HepG2 (cell line): ENCODE results near the gene SGPL1. TPM values are rescaled to one million over a fixed set of nuclear protein-coding genes. Genes with fewer than 3 reads are reported as not detected.

Source experiments
- ATAC-seq: fragments of 200-7000 bp; cut with Tn5 transposase; 3 replicates; pipeline ENCODE4 v1.9.1; 2020; ENCODE audit warnings: mild to moderate bottlenecking, moderate library complexity
- BruUV-seq: library from RNA; stranded (reverse); fragments of 400-500 nt; replicated peaks from 2 replicates; lab custom pipeline; 2021; lab: Mats Ljungman, UMichigan
- CTCF ChIA-PET: fragments of 300-600 bp; formaldehyde crosslinking; extraction: SDS; loops from one replicate; lab custom pipeline; 2021; ENCODE audit warnings: low total read pairs, inconsistent platforms, low intra/inter-chr PET ratio; lab: Yijun Ruan, JAX
- POLR2A ChIA-PET: fragments of 350-600 bp; sonication (Branson Sonifier 250); formaldehyde crosslinking; loops from one replicate; lab custom pipeline; 2020; ENCODE audit warnings: antibody characterized with exemption, inconsistent platforms; lab: Yijun Ruan, JAX
- DNase-seq: peaks from one replicate; pipeline ENCODE4 v3.0.0-alpha.2; 2015; ENCODE audit warnings: low spot score
- FAIRE-seq: peaks from 3 replicates; lab custom pipeline; 2011; peaks lifted over from hg19 to GRCh38; lab: Jason Lieb, UNC
- H2AFZ ChIP-seq: one replicate; pipeline ENCODE4 v1.6.1; 2011; ENCODE audit warnings: low read length, inconsistent platforms
- H3K27ac ChIP-seq: fragments of 300-600 bp; 3 replicates; pipeline ENCODE4 v1.8.0; 2011; ENCODE audit warnings: mixed run types, mild to moderate bottlenecking, mixed read lengths, low read length, inconsistent platforms; ENCODE audit not compliant: insufficient read depth; ENCODE audit errors: extremely low read length
- H3K27me3 ChIP-seq, 2 experiments: fragments of 200-600 bp in 1 of 2; 2 replicates in 1 of 2; 3 replicates in 1 of 2; pipeline versions ENCODE4 v1.6.0 to v1.8.0; 2011; ENCODE audit warnings: low read length in 2 of 2, mild to moderate bottlenecking in 2 of 2, moderate library complexity in 2 of 2, inconsistent platforms in 1 of 2; ENCODE audit not compliant: insufficient read depth in 2 of 2, control insufficient read depth in 1 of 2
- H3K36me3 ChIP-seq, 2 experiments: fragments of 200-600 bp in 1 of 2; replicated peaks in 1 of 2; 2 replicates in 1 of 2; 3 replicates in 1 of 2; pipeline versions ENCODE4 v1.5.1 to v1.8.0; 2011; ENCODE audit warnings: low read length in 2 of 2, inconsistent platforms in 1 of 2; ENCODE audit not compliant: insufficient read depth in 2 of 2, control insufficient read depth in 1 of 2
- H3K4me1 ChIP-seq: 2 replicates; pipeline ENCODE4 v1.5.1; 2012; ENCODE audit warnings: low read length, inconsistent platforms; ENCODE audit not compliant: insufficient read depth
- H3K4me2 ChIP-seq: 2 replicates; pipeline ENCODE4 v1.6.0; 2011; ENCODE audit warnings: low read depth, low read length, inconsistent platforms
- H3K4me3 ChIP-seq, 3 experiments: fragments of 200-600 bp in 1 of 3; sonication (generic), shearing (Covaris generic) in 1 of 3; replicated peaks in 1 of 3; 2 replicates each; pipeline ENCODE4 v1.5.1; 2011 to 2016; ENCODE audit warnings: low read length in 3 of 3, inconsistent platforms in 2 of 3, low read depth in 2 of 3, mild to moderate bottlenecking in 2 of 3, control low read depth in 1 of 3, mixed read lengths in 1 of 3; ENCODE audit not compliant: insufficient read depth in 1 of 3
- H3K79me2 ChIP-seq: one replicate; pipeline ENCODE4 v1.6.1; 2011; ENCODE audit warnings: low read length, inconsistent platforms; ENCODE audit not compliant: insufficient read depth
- H3K9ac ChIP-seq: 2 replicates; pipeline ENCODE4 v1.6.0; 2011; ENCODE audit warnings: mild to moderate bottlenecking, low read depth, low read length, inconsistent platforms; ENCODE audit not compliant: insufficient read depth
- H3K9me3 ChIP-seq: 2 replicates; pipeline ENCODE4 v1.5.1; 2012; ENCODE audit warnings: mild to moderate bottlenecking, low read length
- H4K20me1 ChIP-seq: 2 replicates; pipeline ENCODE4 v1.6.0; 2011; ENCODE audit warnings: inconsistent platforms, mild to moderate bottlenecking, low read length, moderate library complexity; ENCODE audit not compliant: insufficient read depth
- ATF2 ChIP-seq: sonication (generic); formaldehyde crosslinking; IDR thresholded peaks from 2 replicates; pipeline ENCODE4 v1.4.0; 2020; ENCODE audit warnings: missing genetic modification reagents
- BCL6 ChIP-seq: IDR thresholded peaks from 2 replicates; pipeline ENCODE4 v1.6.1; 2016; ENCODE audit warnings: missing genetic modification reagents, missing compliant biosample characterization
- ELF3 ChIP-seq: IDR thresholded peaks from 2 replicates; pipeline ENCODE4 v1.6.1; 2016; ENCODE audit warnings: missing genetic modification reagents, missing compliant biosample characterization
- GATAD2A ChIP-seq: IDR thresholded peaks from 2 replicates; pipeline ENCODE4 v1.6.1; 2016
- GLI4 ChIP-seq: sonication (generic); formaldehyde crosslinking; IDR thresholded peaks from 2 replicates; pipeline ENCODE4 v1.5.1; 2020; ENCODE audit warnings: missing genetic modification reagents, mild to moderate bottlenecking, moderate library complexity, borderline replicate concordance
- GMEB1 ChIP-seq: sonication (generic); formaldehyde crosslinking; IDR thresholded peaks from 2 replicates; pipeline ENCODE4 v1.5.1; 2020; ENCODE audit warnings: missing genetic modification reagents, mild to moderate bottlenecking, borderline replicate concordance
- HDAC1 ChIP-seq: sonication (generic); formaldehyde crosslinking; IDR thresholded peaks from 2 replicates; pipeline ENCODE4 v1.5.1; 2020; ENCODE audit warnings: mild to moderate bottlenecking, missing genetic modification reagents
- HDAC2 ChIP-seq: sonication (generic); formaldehyde crosslinking; IDR thresholded peaks from 2 replicates; pipeline ENCODE4 v1.4.0; 2020; ENCODE audit warnings: missing genetic modification reagents
- HNF4A ChIP-seq: sonication (generic); formaldehyde crosslinking; IDR thresholded peaks from 2 replicates; pipeline ENCODE4 v1.4.0; 2020; ENCODE audit warnings: missing genetic modification reagents
- HNF4G ChIP-seq, 2 experiments: sonication (generic) in 1 of 2; formaldehyde crosslinking in 1 of 2; IDR thresholded peaks; 2 replicates each; pipeline versions ENCODE4 v1.4.0 to v1.6.1; 2011 to 2020; ENCODE audit warnings: borderline replicate concordance in 2 of 2, low read depth in 2 of 2, mild to moderate bottlenecking in 2 of 2, low read length in 1 of 2, missing genetic modification reagents in 1 of 2, moderate library complexity in 1 of 2
- NCOA2 ChIP-seq: sonication (generic); formaldehyde crosslinking; IDR thresholded peaks from 2 replicates; pipeline ENCODE4 v1.8.0; 2022; ENCODE audit warnings: inconsistent platforms
- PPARG ChIP-seq: conservative IDR thresholded peaks from 2 replicates; pipeline ENCODE4 v1.6.1; 2016; ENCODE audit warnings: missing biosample characterization, missing genetic modification reagents
- SALL1 ChIP-seq: sonication (generic); formaldehyde crosslinking; IDR thresholded peaks from 2 replicates; pipeline ENCODE4 v1.8.0; 2022; ENCODE audit warnings: mild to moderate bottlenecking, missing genetic modification reagents
- SMYD3 ChIP-seq: sonication (generic); formaldehyde crosslinking; IDR thresholded peaks from 2 replicates; pipeline ENCODE4 v1.8.1; 2023; ENCODE audit warnings: mild to moderate bottlenecking, missing genetic modification reagents
- SNAPC5 ChIP-seq: sonication (generic); formaldehyde crosslinking; IDR thresholded peaks from 2 replicates; pipeline ENCODE4 v1.8.1; 2023; ENCODE audit warnings: mild to moderate bottlenecking, missing genetic modification reagents, borderline replicate concordance
- TEAD3 ChIP-seq: optimal IDR thresholded peaks from 2 replicates; pipeline ENCODE3; 2016; ENCODE audit warnings: borderline replicate concordance
- YY1 ChIP-seq: IDR thresholded peaks from 2 replicates; pipeline ENCODE4 v1.6.1; 2011; ENCODE audit warnings: low read length, low read depth, moderate library complexity, mild to moderate bottlenecking; ENCODE audit not compliant: insufficient read depth, insufficient replicate concordance
- ZFX ChIP-seq: sonication (generic); formaldehyde crosslinking; IDR thresholded peaks from 2 replicates; pipeline ENCODE4 v1.4.0; 2020; ENCODE audit warnings: mild to moderate bottlenecking, low read depth, missing genetic modification reagents, moderate library complexity
- ZIK1 ChIP-seq: sonication (generic); formaldehyde crosslinking; IDR thresholded peaks from 2 replicates; pipeline ENCODE4 v1.5.0; 2020; ENCODE audit warnings: mild to moderate bottlenecking, low read depth, missing genetic modification reagents, borderline replicate concordance
- WGBS: methylation state at CpG from one replicate; pipeline ENCODE4 v1.1.6; 2017; ENCODE audit warnings: low lambda C conversion rate; 5-methylcytosine and 5-hydroxymethylcytosine counted together
- in situ Hi-C: cut with HindIII; loops from 2 replicates; pipeline ENCODE4 v1.10.0; 2017; ENCODE audit warnings: low pct_unique_long_range_greater_than_20kb; ENCODE audit not compliant: extremely low pct_ligation_motif_present
- intact Hi-C: fragments of 100-400 bp; cut with micrococcal nuclease; formaldehyde crosslinking; loops from one replicate; pipeline ENCODE4 v1.10.0; 2022; ENCODE audit not compliant: unreplicated experiment
- polyA plus RNA-seq, 8 experiments: library from polyadenylated mRNA; depleted of rRNA in 3 of 8; stranded (reverse) in 7 of 8; unstranded in 1 of 8; fragments of >200 nt; fragmentation: Illumina TruSeq in 4 of 8; extraction: Trizol in 4 of 8; gene quantifications; 2 replicates each; pipeline versions ENCODE4 v1.2.1 to v1.2.3, GENCODE V29; 2011 to 2016; ENCODE audit warnings: low read depth in 4 of 8, missing spikeins in 1 of 8, mixed read lengths in 1 of 8; ENCODE audit not compliant: insufficient read depth in 1 of 8
- total RNA-seq, 5 experiments: library from RNA; depleted of rRNA; stranded (reverse); fragments of >200 nt; fragmentation: Illumina TruSeq; extraction: Trizol; gene quantifications; 2 replicates each; pipeline ENCODE4 v1.2.3, GENCODE V29; 2016; ENCODE audit warnings: low read depth in 1 of 5

SGPL1 gene
- total and polyA plus RNA-seq, 2 of the 13 experiments (the other 11 are each of a cell fraction or from before 2014, with no cell fraction given), result 17.6 to 25.0 TPM

- no peak for TF ChIP-seq ATF2 (CRISPR knock-in tag)
- no peak for TF ChIP-seq GMEB1
- TF ChIP-seq SNAPC5, result no peak
- TF ChIP-seq GLI4 (CRISPR knock-in tag), result no peak
- no peak for TF ChIP-seq SMYD3 (CRISPR knock-in tag)
These were observed 18.3 kb downstream of the SGPL1 start (continued) for GRCh38 chr10:70834021-70834420.

GRCh38 chr10:70834441-70835151, 18.8 kb downstream of the SGPL1 start:
- Histone ChIP-seq H3K9ac (no peak overlapping the region), H3K79me2 (peaks cover 20% of the 10 kb centered on the region), H3K9me3 (peaks cover 6% of the 10 kb centered on the region; the same call in 1 of the 2 replicates), H3K4me3 (no peak overlapping the region), H3K27me3 (no peaks in the 10 kb centered on the region), H4K20me1 (no peaks in the 10 kb centered on the region), H3K27ac (peak overlapping the region; percentile 23), H2AFZ (no peak overlapping the region), H3K36me3 (peaks cover 0 to 3% of the 10 kb centered on the region in 2 experiments; a peak in 2 of 5 replicates), H3K4me2 (peak overlapping the region; percentile 48), H3K4me1 (peaks cover 42% of the 10 kb centered on the region)
- peak; percentile 81 for FAIRE-seq
- ChIA-PET POLR2A (interaction anchor here (0.7 to 1.4 kb wide), 2 partner anchors 17 to 53 kb away, joined by 3 read pairs; no protein-coding TSS in a partner anchor), CTCF (no interaction called here)
- BruUV-seq, result no TSS peak
- peak; percentile 73 for DNase-seq
- intact Hi-C loops (loop anchor here (2.0 kb wide), 1 partner anchor 18 kb away; no protein-coding TSS in a partner anchor), in situ Hi-C loops (no loop called here)
- WGBS, result 48% methylated on average over 7 of the region's 7 CpGs
- ATAC-seq, result peak; percentile 98
- peak; percentile 18 for TF ChIP-seq TEAD3 (CRISPR knock-in tag)
- 0 out of 2 replicates have a peak, but pooled peaks have one; percentile 28 for TF ChIP-seq PPARG (CRISPR knock-in tag)
- TF ChIP-seq HNF4G (IDR thresholded peaks at IDR 0.05; ENCODE audit: borderline replicate concordance, low read depth, low read length), result peak; percentile 77
- TF ChIP-seq HNF4G (CRISPR knock-in tag; IDR thresholded peaks at IDR 0.05; ENCODE audit: borderline replicate concordance, low read depth), result no peak
- peak; percentile 35; the same call in 1 of the 2 replicates for TF ChIP-seq HDAC1 (CRISPR knock-in tag)
- TF ChIP-seq HNF4A (CRISPR knock-in tag), result peak; percentile 93
- TF ChIP-seq BCL6 (CRISPR knock-in tag), result peak; percentile 16; the same call in 1 of the 2 replicates
- TF ChIP-seq HDAC2 (CRISPR knock-in tag), result peak; percentile 62; the same call in 1 of the 2 replicates
- peak; percentile 54; the same call in 1 of the 2 replicates for TF ChIP-seq SALL1 (CRISPR knock-in tag)
- 0 out of 2 replicates have a peak, but pooled peaks have one; percentile 15 for TF ChIP-seq NCOA2
- 0 out of 2 replicates have a peak, but pooled peaks have one; percentile 15 for TF ChIP-seq GATAD2A
- TF ChIP-seq YY1, result no peak
- peak; percentile 70 for TF ChIP-seq ZFX (CRISPR knock-in tag)
- TF ChIP-seq ZIK1 (CRISPR knock-in tag), result no peak
- TF ChIP-seq ELF3 (CRISPR knock-in tag), result 0 out of 2 replicates have a peak, but pooled peaks have one; percentile 17
